ENCODE data around the gene OR6M1. TPM values are rescaled to one million over a fixed set of nuclear protein-coding genes. Genes with fewer than 3 reads are reported as not detected.

OR6M1 gene
- total and polyA plus RNA-seq, 2 of the 13 experiments (the other 11 are each of a cell fraction or from before 2014, with no cell fraction given): not detected

DNA sequence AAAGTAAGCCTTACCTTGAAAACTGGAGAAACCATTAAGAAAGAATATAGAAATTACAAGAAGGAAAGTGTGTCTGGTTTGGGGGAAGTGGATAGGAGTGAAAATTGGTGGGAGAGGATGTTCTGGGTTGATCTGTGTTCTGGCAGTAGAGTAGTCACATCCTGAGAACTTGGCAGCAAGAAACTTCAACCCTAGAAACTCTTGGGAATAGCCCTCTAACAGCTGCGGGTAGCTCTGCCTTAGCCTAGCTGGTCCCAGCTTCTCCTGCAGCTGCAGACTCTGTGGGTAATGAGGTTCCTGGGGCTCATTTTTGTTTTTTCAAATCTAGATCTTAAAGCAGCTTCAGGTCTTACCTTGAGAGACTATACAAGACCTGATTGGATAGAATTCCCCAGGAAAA, 27.6 kb downstream of the OR6M1 start:
- in situ Hi-C loops (cut with HindIII; ENCODE audit: extremely low pct_ligation_motif_present, low pct_unique_long_range_greater_than_20kb) (no loop called here), intact Hi-C loops (cut with micrococcal nuclease; ENCODE audit: unreplicated experiment) (no loop called here)
- no peak for TF ChIP-seq SNRNP70 (IDR thresholded peaks at IDR 0.05; ENCODE audit: low read depth, low read length)
- TF ChIP-seq SP140L (CRISPR knock-in tag; IDR thresholded peaks at IDR 0.05; ENCODE audit: borderline replicate concordance): no peak
- TF ChIP-seq ZFY (CRISPR knock-in tag; IDR thresholded peaks at IDR 0.05): no peak
- TF ChIP-seq ZNF552 (CRISPR knock-in tag; IDR thresholded peaks at IDR 0.05; ENCODE audit: borderline replicate concordance): no peak
- TF ChIP-seq, protein P1, sequence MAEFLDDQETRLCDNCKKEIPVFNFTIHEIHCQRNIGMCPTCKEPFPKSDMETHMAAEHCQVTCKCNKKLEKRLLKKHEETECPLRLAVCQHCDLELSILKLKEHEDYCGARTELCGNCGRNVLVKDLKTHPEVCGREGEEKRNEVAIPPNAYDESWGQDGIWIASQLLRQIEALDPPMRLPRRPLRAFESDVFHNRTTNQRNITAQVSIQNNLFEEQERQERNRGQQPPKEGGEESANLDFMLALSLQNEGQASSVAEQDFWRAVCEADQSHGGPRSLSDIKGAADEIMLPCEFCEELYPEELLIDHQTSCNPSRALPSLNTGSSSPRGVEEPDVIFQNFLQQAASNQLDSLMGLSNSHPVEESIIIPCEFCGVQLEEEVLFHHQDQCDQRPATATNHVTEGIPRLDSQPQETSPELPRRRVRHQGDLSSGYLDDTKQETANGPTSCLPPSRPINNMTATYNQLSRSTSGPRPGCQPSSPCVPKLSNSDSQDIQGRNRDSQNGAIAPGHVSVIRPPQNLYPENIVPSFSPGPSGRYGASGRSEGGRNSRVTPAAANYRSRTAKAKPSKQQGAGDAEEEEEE (CRISPR knock-in tag; IDR thresholded peaks at IDR 0.05; ENCODE audit: borderline replicate concordance): no peak
- TF ChIP-seq ZNF614 (CRISPR knock-in tag; IDR thresholded peaks at IDR 0.05; ENCODE audit: borderline replicate concordance): no peak
- no peak for TF ChIP-seq ZNF75D (CRISPR knock-in tag; IDR thresholded peaks at IDR 0.05; ENCODE audit: borderline replicate concordance)
- TF ChIP-seq, protein P2, sequence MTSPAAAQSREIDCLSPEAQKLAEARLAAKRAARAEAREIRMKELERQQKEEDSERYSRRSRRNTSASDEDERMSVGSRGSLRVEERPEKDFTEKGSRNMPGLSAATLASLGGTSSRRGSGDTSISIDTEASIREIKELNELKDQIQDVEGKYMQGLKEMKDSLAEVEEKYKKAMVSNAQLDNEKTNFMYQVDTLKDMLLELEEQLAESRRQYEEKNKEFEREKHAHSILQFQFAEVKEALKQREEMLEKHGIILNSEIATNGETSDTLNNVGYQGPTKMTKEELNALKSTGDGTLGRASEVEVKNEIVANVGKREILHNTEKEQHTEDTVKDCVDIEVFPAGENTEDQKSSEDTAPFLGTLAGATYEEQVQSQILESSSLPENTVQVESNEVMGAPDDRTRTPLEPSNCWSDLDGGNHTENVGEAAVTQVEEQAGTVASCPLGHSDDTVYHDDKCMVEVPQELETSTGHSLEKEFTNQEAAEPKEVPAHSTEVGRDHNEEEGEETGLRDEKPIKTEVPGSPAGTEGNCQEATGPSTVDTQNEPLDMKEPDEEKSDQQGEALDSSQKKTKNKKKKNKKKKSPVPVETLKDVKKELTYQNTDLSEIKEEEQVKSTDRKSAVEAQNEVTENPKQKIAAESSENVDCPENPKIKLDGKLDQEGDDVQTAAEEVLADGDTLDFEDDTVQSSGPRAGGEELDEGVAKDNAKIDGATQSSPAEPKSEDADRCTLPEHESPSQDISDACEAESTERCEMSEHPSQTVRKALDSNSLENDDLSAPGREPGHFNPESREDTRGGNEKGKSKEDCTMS (CRISPR knock-in tag; conservative IDR thresholded peaks at IDR 0.05): no peak
- no peak for TF ChIP-seq PHB2 (IDR thresholded peaks at IDR 0.05; ENCODE audit: partially characterized antibody)
- no peak for TF ChIP-seq SMAD9 (CRISPR knock-in tag; IDR thresholded peaks at IDR 0.05)
- no peaks in the 10 kb centered on the region for H3K9me3 ChIP-seq (ENCODE audit: low read length)
- no TSS peak for BruUV-seq (replicated peaks)
- no peak overlapping the region for H3K9ac ChIP-seq (ENCODE audit: insufficient read depth, low read depth, low read length)
- CTCF ChIA-PET (ENCODE audit: low intra/inter-chr PET ratio, low total read pairs): no interaction called here
- H2AFZ ChIP-seq (ENCODE audit: low read length): no peak overlapping the region
- no peaks in the 10 kb centered on the region for H4K20me1 ChIP-seq (ENCODE audit: insufficient read depth, low read length)
- H3K4me3 ChIP-seq (replicated peaks in 1 of 3; ENCODE audit: insufficient read depth in 1 of 3, low read depth in 2 of 3, low read length in 3 of 3): no peak overlapping the region
- POLR2A ChIA-PET: no interaction called here
- no peak overlapping the region for H3K4me2 ChIP-seq (ENCODE audit: low read depth, low read length)
- no peak for FAIRE-seq
- H3K4me1 ChIP-seq (ENCODE audit: insufficient read depth, low read length): no peaks in the 10 kb centered on the region
- 0% methylated on average over 1 of the region's 1 CpG for WGBS (ENCODE audit: low lambda C conversion rate)
- H3K27me3 ChIP-seq (ENCODE audit: control insufficient read depth in 1 of 2, insufficient read depth in 2 of 2, low read length in 2 of 2): no peaks in the 10 kb centered on the region
- no peaks in the 10 kb centered on the region for H3K79me2 ChIP-seq (ENCODE audit: insufficient read depth, low read length)
- ATAC-seq: no peak
- no peaks in the 10 kb centered on the region for H3K36me3 ChIP-seq (replicated peaks in 1 of 2; ENCODE audit: control insufficient read depth in 1 of 2, insufficient read depth in 2 of 2, low read length in 2 of 2)
- no peak overlapping the region for H3K27ac ChIP-seq (ENCODE audit: extremely low read length, insufficient read depth, low read length)
- no peak for DNase-seq (ENCODE audit: low spot score)

Measured in HepG2 (cell line).